ENCODE data around the gene SMARCA5.
A peak's percentile ranks its signal among the peaks of the same experiment; 100 is the strongest.

The SMARCA5 gene

GRCh38 chr4:143539670-143540023 lies 26.1 kb downstream of the SMARCA5 start:
- no peak for DNase-seq

DNA sequence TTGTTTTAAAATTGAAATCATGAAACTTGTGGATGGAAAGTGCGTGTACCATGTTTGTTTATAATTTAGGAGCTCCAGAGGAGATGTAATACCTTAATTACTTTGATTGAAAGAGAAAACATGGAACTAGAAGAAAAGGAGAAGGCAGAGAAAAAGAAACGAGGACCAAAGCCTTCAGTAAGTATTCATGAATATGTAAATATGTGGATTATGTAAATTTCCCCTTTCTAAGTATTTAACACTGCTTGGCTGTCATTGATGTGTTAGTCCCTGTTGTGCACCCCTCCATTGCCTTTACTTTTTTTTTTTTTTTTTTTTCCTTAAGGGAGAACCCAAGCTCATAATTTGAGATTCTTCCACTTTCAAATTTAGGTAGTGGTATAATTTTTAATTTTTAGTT lies 36.4 kb downstream of the SMARCA5 start:
- no peak for DNase-seq

- DNase-seq: no peak
Measured at GRCh38 chr4:143554728-143555597, 41.5 kb downstream of the SMARCA5 start.

GRCh38 chr4:143555676-143556075 lies 42.2 kb downstream of the SMARCA5 start:
- no peak for DNase-seq

GRCh38 chr4:143558286-143558685 lies 44.8 kb downstream of the SMARCA5 start:
- DNase-seq: no peak

DNA sequence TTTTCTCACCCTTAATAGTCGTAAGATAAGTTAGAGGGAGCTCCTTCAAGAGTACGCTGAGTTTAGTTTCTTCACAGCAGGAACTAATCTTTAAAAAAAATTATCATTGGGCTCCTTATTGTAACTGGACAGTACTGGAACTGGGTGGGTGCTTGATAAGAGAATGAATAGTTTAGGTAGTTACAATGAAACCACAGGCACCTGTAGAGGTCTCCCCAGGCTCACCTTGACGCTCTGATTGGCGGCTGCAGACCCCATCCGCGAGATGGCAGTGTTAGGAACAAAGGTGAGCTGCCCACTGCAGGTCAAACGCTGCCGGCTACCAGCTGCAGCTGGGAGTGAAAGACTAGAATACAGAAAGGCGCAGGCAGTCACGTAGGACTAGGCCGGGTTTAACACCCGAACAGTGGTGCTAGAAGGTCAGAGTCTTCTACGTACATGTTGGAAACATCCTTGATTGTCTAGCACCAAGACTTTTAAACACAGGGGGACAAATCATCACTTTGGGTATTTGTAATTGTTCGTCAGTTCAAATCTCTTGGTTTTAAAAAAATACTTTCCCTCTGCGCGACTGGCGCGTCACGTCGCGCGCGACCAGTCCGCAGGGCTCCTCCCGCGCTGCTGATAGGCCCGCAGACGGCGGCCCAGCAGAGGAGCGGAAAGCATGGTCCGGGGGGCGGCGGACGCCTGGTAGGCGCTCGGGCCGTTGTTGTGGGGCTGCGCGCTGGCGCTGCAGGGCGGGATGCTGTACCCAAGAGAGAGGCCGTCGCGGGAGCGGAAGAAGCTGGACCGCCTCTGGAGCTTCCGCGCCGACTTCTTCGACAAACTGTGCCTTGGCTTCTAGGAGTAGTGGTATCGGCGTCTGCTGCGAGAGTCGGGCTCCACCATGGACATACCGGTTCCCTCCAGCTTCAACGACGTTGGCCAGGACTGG lies 45.6 kb downstream of the SMARCA5 start:
- peak; percentile 80 for DNase-seq

DNA sequence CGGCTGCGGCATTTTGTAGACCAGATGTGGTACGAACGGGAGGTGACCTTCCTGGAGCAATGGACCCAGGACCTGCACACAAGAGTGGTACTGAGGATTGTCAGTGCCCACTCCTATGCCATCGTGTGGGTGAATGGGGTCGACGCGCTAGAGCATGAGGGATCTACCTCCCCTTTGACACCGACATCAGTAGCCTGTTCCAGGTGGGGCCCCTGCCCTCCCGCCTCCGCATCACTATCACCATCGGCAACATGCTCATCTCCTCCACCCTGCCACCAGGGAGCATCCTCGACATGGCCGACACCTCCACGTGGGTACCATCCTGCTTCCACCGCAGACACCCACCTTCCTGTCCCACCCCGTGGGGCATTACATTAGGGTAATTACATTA lies 46.2 kb downstream of the SMARCA5 start:
- peak; percentile 20 for DNase-seq

- DNase-seq: no peak
Measured at GRCh38 chr4:143564472-143564871, 51.0 kb downstream of the SMARCA5 start.

GRCh38 chr4:143575331-143575730 lies 61.8 kb downstream of the SMARCA5 start:
- no peak for DNase-seq

- no peak for DNase-seq
Measured at GRCh38 chr4:143581331-143581946, 67.9 kb downstream of the SMARCA5 start.

GRCh38 chr4:143585548-143585947 lies 72.0 kb downstream of the SMARCA5 start:
- DNase-seq: no peak

- DNase-seq: no peak
Measured at GRCh38 chr4:143586080-143586479, 72.6 kb downstream of the SMARCA5 start.

DNA sequence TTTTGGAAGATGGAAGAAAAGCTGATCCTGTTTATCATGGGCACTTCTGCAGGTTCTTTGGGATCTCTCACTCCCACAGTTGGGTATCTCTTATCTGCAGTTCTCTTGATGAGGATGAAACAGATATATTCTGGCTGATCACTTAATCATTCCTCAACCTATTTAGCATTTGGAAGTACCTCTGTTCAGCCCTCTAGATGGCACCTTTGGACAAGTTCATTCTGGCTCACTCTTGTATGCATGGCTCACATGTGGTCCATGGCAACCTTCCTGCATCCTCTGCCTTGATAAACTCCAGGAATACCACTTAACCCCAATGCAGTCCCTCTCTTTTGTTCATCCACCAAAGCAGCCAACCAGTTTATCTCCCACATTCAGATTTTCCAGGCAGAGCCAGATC lies 74.2 kb downstream of the SMARCA5 start:
- DNase-seq: no peak

DNA sequence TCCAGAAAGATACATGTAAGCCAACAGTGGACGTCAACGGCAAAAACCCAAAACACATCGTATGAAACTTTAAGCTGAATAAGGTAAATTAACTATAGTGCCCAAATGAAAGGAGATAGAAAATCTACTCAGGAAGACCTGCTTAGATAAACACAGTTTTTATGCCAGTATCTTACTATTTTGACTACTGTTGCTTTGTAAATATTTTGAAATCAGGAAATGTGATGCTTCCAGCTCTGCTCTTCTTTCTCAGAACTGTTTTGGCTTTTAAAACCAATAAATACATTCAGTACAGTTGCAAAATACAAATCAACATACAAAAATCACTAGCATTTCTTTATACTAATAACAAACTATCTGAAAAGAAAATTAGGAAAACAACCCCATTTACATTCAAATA lies 83.8 kb downstream of the SMARCA5 start:
- no peak for DNase-seq

DNA sequence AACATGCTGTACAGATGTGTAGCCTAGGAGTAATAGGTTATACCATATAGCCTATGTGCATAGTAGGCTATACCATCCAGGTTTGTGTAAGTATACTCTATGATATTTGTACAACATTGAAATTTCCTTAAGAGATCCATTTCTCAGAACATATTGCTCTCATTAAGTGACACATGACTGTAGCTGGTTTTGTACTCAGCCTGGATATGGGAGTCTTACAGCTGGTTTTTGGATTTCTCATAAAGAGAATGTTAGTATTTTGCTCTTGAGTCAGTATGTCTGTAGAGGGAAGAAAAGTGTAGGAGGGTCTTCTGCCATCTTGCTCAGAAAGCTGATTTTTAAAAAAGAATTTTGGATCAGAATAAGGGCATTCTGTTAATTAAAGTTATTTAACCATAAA lies 85.3 kb downstream of the SMARCA5 start:
- no peak for DNase-seq

GRCh38 chr4:143599827-143600226 lies 86.3 kb downstream of the SMARCA5 start:
- DNase-seq: no peak

GRCh38 chr4:143606480-143606879 lies 93.0 kb downstream of the SMARCA5 start:
- no peak for DNase-seq

Data from CD4-positive, alpha-beta T cell treated with Interleukin-4 for 4 hours (primary cell).